ENCODE measurements around the gene PROK2. TPM values are rescaled to one million over a fixed set of nuclear protein-coding genes. Genes with fewer than 3 reads are reported as not detected.

The PROK2 gene
- total RNA-seq, 3 donors from 2014 or later, result 0.46 TPM; not detected in 2

- intact Hi-C loops (cut with DNase I, micrococcal nuclease), result no loop called here
- DNase-seq (no peak), ATAC-seq (no peak)
- Histone ChIP-seq H3K4me1 (ENCODE audit: low read depth) (no peaks in the 10 kb centered on the region), H3K9me3 (no peaks in the 10 kb centered on the region), H3K36me3 (ENCODE audit: low read depth) (no peaks in the 10 kb centered on the region), H3K4me3 (no peak overlapping the region)
- TF ChIP-seq, protein P1, sequence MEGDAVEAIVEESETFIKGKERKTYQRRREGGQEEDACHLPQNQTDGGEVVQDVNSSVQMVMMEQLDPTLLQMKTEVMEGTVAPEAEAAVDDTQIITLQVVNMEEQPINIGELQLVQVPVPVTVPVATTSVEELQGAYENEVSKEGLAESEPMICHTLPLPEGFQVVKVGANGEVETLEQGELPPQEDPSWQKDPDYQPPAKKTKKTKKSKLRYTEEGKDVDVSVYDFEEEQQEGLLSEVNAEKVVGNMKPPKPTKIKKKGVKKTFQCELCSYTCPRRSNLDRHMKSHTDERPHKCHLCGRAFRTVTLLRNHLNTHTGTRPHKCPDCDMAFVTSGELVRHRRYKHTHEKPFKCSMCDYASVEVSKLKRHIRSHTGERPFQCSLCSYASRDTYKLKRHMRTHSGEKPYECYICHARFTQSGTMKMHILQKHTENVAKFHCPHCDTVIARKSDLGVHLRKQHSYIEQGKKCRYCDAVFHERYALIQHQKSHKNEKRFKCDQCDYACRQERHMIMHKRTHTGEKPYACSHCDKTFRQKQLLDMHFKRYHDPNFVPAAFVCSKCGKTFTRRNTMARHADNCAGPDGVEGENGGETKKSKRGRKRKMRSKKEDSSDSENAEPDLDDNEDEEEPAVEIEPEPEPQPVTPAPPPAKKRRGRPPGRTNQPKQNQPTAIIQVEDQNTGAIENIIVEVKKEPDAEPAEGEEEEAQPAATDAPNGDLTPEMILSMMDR (IDR thresholded peaks at IDR 0.05), result no peak
Observed at GRCh38 chr3:71816767-71817156, 31.8 kb upstream of the PROK2 start.

DNA sequence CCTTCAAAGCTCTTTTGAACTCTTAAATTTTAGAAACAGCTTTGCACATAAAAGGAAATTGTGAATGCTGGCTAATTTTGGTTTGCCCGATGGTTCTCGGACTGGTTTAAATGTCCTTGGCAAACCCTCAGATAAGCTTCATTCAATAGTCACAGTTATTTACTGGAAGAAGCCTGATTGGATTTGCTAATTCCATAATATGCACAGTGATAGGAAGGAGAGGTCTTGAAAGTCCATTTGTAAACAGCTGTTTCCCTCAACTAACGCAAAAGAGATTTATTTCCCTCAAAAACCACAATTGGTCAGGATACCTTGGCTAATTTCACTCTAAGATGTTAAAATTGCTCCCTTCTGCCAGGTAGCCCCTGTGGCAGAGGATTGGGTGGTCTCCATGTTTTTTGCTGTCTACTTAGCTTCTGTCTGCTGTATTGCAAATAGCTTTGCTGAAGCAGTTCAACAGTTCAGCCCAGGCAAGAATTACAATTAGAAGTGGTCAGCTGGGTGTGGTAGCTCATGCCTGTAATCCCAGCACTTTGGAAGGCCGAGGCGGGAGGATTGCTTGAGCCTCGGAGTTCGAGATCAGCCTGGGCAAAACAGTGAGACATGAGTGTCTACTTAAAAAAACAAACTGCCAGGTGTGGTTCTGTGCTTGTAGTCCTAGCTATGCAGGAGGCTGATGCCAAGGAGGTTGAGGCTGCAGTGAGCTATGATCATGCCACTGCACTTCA lies 30.6 kb upstream of the PROK2 start:
- H3K4me3 ChIP-seq, result no peak overlapping the region
- intact Hi-C loops (cut with DNase I, micrococcal nuclease), result no loop called here
- no peaks in the 10 kb centered on the region for H3K9me3 ChIP-seq
- TF ChIP-seq, protein P1 (IDR thresholded peaks at IDR 0.05), result no peak
- no peak for ATAC-seq
- no peaks in the 10 kb centered on the region for H3K4me1 ChIP-seq (ENCODE audit: low read depth)
- no peaks in the 10 kb centered on the region for H3K36me3 ChIP-seq (ENCODE audit: low read depth)
- DNase-seq, result no peak

GRCh38 chr3:71813704-71814103 lies 28.8 kb upstream of the PROK2 start:
- intact Hi-C loops (cut with DNase I, micrococcal nuclease), result no loop called here
- ATAC-seq, result no peak
- H3K9me3 ChIP-seq, result no peaks in the 10 kb centered on the region
- no peaks in the 10 kb centered on the region for H3K4me1 ChIP-seq (ENCODE audit: low read depth)
- no peak overlapping the region for H3K4me3 ChIP-seq
- DNase-seq, result no peak
- TF ChIP-seq, protein P1 (IDR thresholded peaks at IDR 0.05), result no peak
- H3K36me3 ChIP-seq (ENCODE audit: low read depth), result no peaks in the 10 kb centered on the region

- intact Hi-C loops (cut with DNase I, micrococcal nuclease), result no loop called here
- TF ChIP-seq, protein P1 (IDR thresholded peaks at IDR 0.05), result no peak
- Histone ChIP-seq H3K9me3 (no peaks in the 10 kb centered on the region), H3K4me1 (ENCODE audit: low read depth) (no peaks in the 10 kb centered on the region), H3K36me3 (ENCODE audit: low read depth) (no peaks in the 10 kb centered on the region), H3K4me3 (no peak overlapping the region)
- ATAC-seq (no peak), DNase-seq (no peak)
Observed at GRCh38 chr3:71813073-71813472, 28.1 kb upstream of the PROK2 start.

DNA sequence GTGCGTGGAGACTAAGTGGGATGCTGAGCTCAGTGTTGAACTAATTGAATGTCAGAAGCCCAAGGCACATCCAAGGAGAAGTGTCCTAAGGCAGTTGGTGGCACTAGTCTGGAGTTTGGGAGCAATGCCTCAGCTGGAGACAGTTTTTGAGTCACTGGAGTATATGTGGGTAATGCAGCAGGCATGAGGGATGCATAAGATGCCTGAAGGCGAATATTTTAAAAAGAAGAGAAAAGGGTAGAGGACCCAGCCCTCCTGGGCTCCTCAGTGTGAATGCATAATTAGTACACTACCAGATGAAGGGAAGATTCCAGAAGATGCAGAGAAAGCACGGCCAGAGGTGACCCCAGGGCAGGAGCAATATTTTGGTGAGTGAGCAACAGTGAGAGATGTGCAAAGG lies 25.1 kb upstream of the PROK2 start:
- H3K9me3 ChIP-seq, result no peaks in the 10 kb centered on the region
- H3K36me3 ChIP-seq (ENCODE audit: low read depth), result no peaks in the 10 kb centered on the region
- H3K4me1 ChIP-seq (ENCODE audit: low read depth), result no peaks in the 10 kb centered on the region
- DNase-seq (no peak), ATAC-seq (no peak)
- TF ChIP-seq, protein P1 (IDR thresholded peaks at IDR 0.05), result no peak
- no peak overlapping the region for H3K4me3 ChIP-seq
- intact Hi-C loops (cut with DNase I, micrococcal nuclease), result no loop called here
